AG08395 (cell line): ENCODE data around the gene BRF1.

Source experiments
- DNase-seq: peaks from one replicate; pipeline ENCODE4 v3.0.0; 2012; ENCODE audit warnings: mixed read lengths, low spot score

Gene BRF1

GRCh38 chr14:105228562-105228961 is 72.2 kb downstream of the BRF1 start:
- no peak for DNase-seq

GRCh38 chr14:105227346-105227745 is 73.5 kb downstream of the BRF1 start:
- DNase-seq, result no peak

- no peak for DNase-seq
Measured at GRCh38 chr14:105226198-105226597, 74.6 kb downstream of the BRF1 start.

- DNase-seq, result no peak
Measured at GRCh38 chr14:105224845-105225570, 75.8 kb downstream of the BRF1 start.

- no peak for DNase-seq
Measured at GRCh38 chr14:105223770-105224544, 76.8 kb downstream of the BRF1 start.

- no peak for DNase-seq
Measured at GRCh38 chr14:105223260-105223659, 77.5 kb downstream of the BRF1 start.

GRCh38 chr14:105221598-105222178 is 79.1 kb downstream of the BRF1 start:
- DNase-seq, result no peak

- no peak for DNase-seq
Measured at GRCh38 chr14:105220699-105221597, 79.9 kb downstream of the BRF1 start.

GRCh38 chr14:105219753-105220152 is 81.0 kb downstream of the BRF1 start:
- no peak for DNase-seq

- no peak for DNase-seq
Measured at GRCh38 chr14:105219043-105219612, 81.7 kb downstream of the BRF1 start.

GRCh38 chr14:105218611-105219010 is 82.2 kb downstream of the BRF1 start:
- DNase-seq, result no peak

GRCh38 chr14:105217774-105218173 is 83.0 kb downstream of the BRF1 start:
- no peak for DNase-seq

- DNase-seq, result no peak
Measured at GRCh38 chr14:105216490-105217247, 84.1 kb downstream of the BRF1 start.

GRCh38 chr14:105215602-105216001 is 85.2 kb downstream of the BRF1 start:
- DNase-seq, result no peak

- no peak for DNase-seq
Measured at GRCh38 chr14:105214324-105214915, 86.4 kb downstream of the BRF1 start.

GRCh38 chr14:105213361-105213760 is 87.4 kb downstream of the BRF1 start:
- no peak for DNase-seq

GRCh38 chr14:105212541-105213300 is 88.1 kb downstream of the BRF1 start:
- DNase-seq, result no peak

- no peak for DNase-seq
Measured at GRCh38 chr14:105211758-105212089, 89.1 kb downstream of the BRF1 start.

- no peak for DNase-seq
Measured at GRCh38 chr14:105211086-105211757, 89.6 kb downstream of the BRF1 start.
